Activated CD4-positive, CD25-positive, alpha-beta regulatory T cell (primary cell): ENCODE results near the gene PPME1.
"Not testable (repeated sequence)": the region's sequence is repeated elsewhere in the genome, so short reads cannot be mapped to it uniquely, and the experiment has no call there.

Experiments
- DNase-seq, 4 experiments: peaks; one replicate each; lab custom pipeline; 2025; lab: John Stamatoyannopoulos, UW

The PPME1 gene

GRCh38 chr11:74170694-74171629 is at the start of gene PPME1, which contains the start of gene C2CD3:
PPME1 (plus strand) TSS chr11:74171289; CDS start chr11:74171422, 133 bp downstream.
C2CD3 (minus strand) TSS chr11:74171002; CDS start chr11:74170792, 210 bp downstream.
- DNase-seq = peak; percentile 86 to 96 (median 93)

GRCh38 chr11:74121804-74122203 is 49.3 kb upstream of the PPME1 start:
- no peak for DNase-seq

- no peak for DNase-seq
Observed at GRCh38 chr11:74123008-74123448, 48.1 kb upstream of the PPME1 start.

- not testable (repeated sequence) for DNase-seq
Observed at GRCh38 chr11:74129121-74129520, 42.0 kb upstream of the PPME1 start.

- no peak for DNase-seq
Observed at GRCh38 chr11:74132833-74133232, 38.3 kb upstream of the PPME1 start.

- DNase-seq = no peak
Observed at GRCh38 chr11:74133436-74133835, 37.7 kb upstream of the PPME1 start.

- no peak for DNase-seq
Observed at GRCh38 chr11:74134661-74135060, 36.4 kb upstream of the PPME1 start.

- DNase-seq = no peak
Observed at GRCh38 chr11:74135127-74135840, 35.8 kb upstream of the PPME1 start.

GRCh38 chr11:74138021-74138420 is 33.1 kb upstream of the PPME1 start:
- no peak for DNase-seq

GRCh38 chr11:74138572-74138971 is 32.5 kb upstream of the PPME1 start:
- DNase-seq = no peak

- DNase-seq = no peak
Observed at GRCh38 chr11:74139151-74139918, 31.8 kb upstream of the PPME1 start.

- DNase-seq = not testable (repeated sequence)
Observed at GRCh38 chr11:74139919-74140431, 31.1 kb upstream of the PPME1 start.

GRCh38 chr11:74141241-74141695 is 29.8 kb upstream of the PPME1 start:
- no peak for DNase-seq

- no peak for DNase-seq
Observed at GRCh38 chr11:74141908-74142307, 29.2 kb upstream of the PPME1 start.

GRCh38 chr11:74142624-74143023 is 28.5 kb upstream of the PPME1 start:
- DNase-seq = no peak

GRCh38 chr11:74144592-74144991 is 26.5 kb upstream of the PPME1 start:
- DNase-seq = no peak

- DNase-seq = no peak
Observed at GRCh38 chr11:74147199-74147929, 23.7 kb upstream of the PPME1 start.

GRCh38 chr11:74153224-74153623 is 17.9 kb upstream of the PPME1 start:
- DNase-seq = no peak

- DNase-seq = no peak
Observed at GRCh38 chr11:74154620-74155281, 16.3 kb upstream of the PPME1 start.

- DNase-seq = no peak
Observed at GRCh38 chr11:74157169-74157568, 13.9 kb upstream of the PPME1 start.
